Cardiac muscle cell (in vitro differentiated cells and primary cell): ENCODE results near the gene LRIG1. TPM values are rescaled to one million over a fixed set of nuclear protein-coding genes. Genes with fewer than 3 reads are reported as not detected.

ENCODE experiments used
- DNase-seq, 2 donors: peaks; one replicate each; pipeline versions ENCODE4 v3.0.0 to v3.0.0-alpha.2; 2010 to 2017; ENCODE audit warnings: low read depth in 1 of 2, low spot score in 1 of 2
- H3K27ac ChIP-seq: fragments of 200-600 bp; sonication (generic); 2 replicates; pipeline ENCODE4 v1.5.1; 2016
- H3K27me3 ChIP-seq: fragments of 200-600 bp; sonication (generic); 2 replicates; pipeline ENCODE4 v1.6.0; 2016; ENCODE audit warnings: control low read depth
- H3K36me3 ChIP-seq: fragments of 200-600 bp; sonication (generic); 2 replicates; pipeline ENCODE4 v1.5.1; 2016; ENCODE audit warnings: control low read depth
- H3K4me1 ChIP-seq: fragments of 200-600 bp; sonication (generic); 2 replicates; pipeline ENCODE4 v1.8.1; 2017; ENCODE audit warnings: low read depth, mild to moderate bottlenecking, mixed run types
- H3K4me3 ChIP-seq: fragments of 200-600 bp; sonication (generic); 2 replicates; pipeline ENCODE4 v1.5.1; 2016; ENCODE audit warnings: mild to moderate bottlenecking
- H3K9me3 ChIP-seq: fragments of 200-600 bp; sonication (generic); 2 replicates; pipeline ENCODE4 v1.5.1; 2017; ENCODE audit warnings: low read depth, mild to moderate bottlenecking, control low read depth
- CTCF ChIP-seq: IDR thresholded peaks from 2 replicates; pipeline ENCODE4 v1.5.1; 2012; ENCODE audit warnings: low read depth, mild to moderate bottlenecking, low read length
- polyA plus RNA-seq: library from polyadenylated mRNA; unstranded; fragments of >200 nt; fragmentation: Nextera tagmentation; extraction: Ambion mirVana; gene quantifications from 2 replicates; pipeline ENCODE4 v1.2.1, GENCODE V29; 2016
- total RNA-seq: library from RNA; depleted of rRNA; stranded (reverse); fragments of >200 nt; gene quantifications from 2 replicates; pipeline ENCODE4 v1.2.3, GENCODE V29; 2016

The LRIG1 gene
- total and polyA plus RNA-seq, 2 experiments from 2014 or later = 27.8 to 51.1 TPM

- Histone ChIP-seq H3K27ac (no peak overlapping the region), H3K4me1 (no peaks in the 10 kb centered on the region)
Measured at GRCh38 chr3:66432767-66433521, 67.9 kb downstream of the LRIG1 start.

GRCh38 chr3:66432041-66432766 lies 68.6 kb downstream of the LRIG1 start:
- Histone ChIP-seq H3K36me3 (no peaks in the 10 kb centered on the region), H3K4me1 (no peaks in the 10 kb centered on the region), H3K27ac (no peak overlapping the region), H3K4me3 (no peak overlapping the region), H3K9me3 (no peaks in the 10 kb centered on the region), H3K27me3 (no peaks in the 10 kb centered on the region)
- no peak for DNase-seq
- no peak for TF ChIP-seq CTCF

More at GRCh38 chr3:66432767-66433521, 67.9 kb downstream of the LRIG1 start:
- DNase-seq = no peak
- no peaks in the 10 kb centered on the region for H3K27me3 ChIP-seq
- H3K9me3 ChIP-seq = no peaks in the 10 kb centered on the region
- no peak overlapping the region for H3K4me3 ChIP-seq
- no peak for TF ChIP-seq CTCF
- H3K36me3 ChIP-seq = no peaks in the 10 kb centered on the region

- H3K27ac ChIP-seq = no peak overlapping the region
- H3K27me3 ChIP-seq = no peaks in the 10 kb centered on the region
- no peak for TF ChIP-seq CTCF
- no peak overlapping the region for H3K4me3 ChIP-seq
- H3K4me1 ChIP-seq = no peaks in the 10 kb centered on the region
- H3K36me3 ChIP-seq = no peaks in the 10 kb centered on the region
- peak in 1 of 2 donors; percentile 72 for DNase-seq
- no peaks in the 10 kb centered on the region for H3K9me3 ChIP-seq
Measured at GRCh38 chr3:66431494-66431893, 69.3 kb downstream of the LRIG1 start.

- Histone ChIP-seq H3K27me3 (no peaks in the 10 kb centered on the region), H3K4me1 (peaks cover 1% of the 10 kb centered on the region), H3K36me3 (no peaks in the 10 kb centered on the region), H3K27ac (no peak overlapping the region), H3K9me3 (no peaks in the 10 kb centered on the region), H3K4me3 (no peak overlapping the region)
- no peak for DNase-seq
- no peak for TF ChIP-seq CTCF
Measured at GRCh38 chr3:66430876-66431275, 69.9 kb downstream of the LRIG1 start.

- DNase-seq = peak in 1 of 2 donors; percentile 96
- no peak overlapping the region for H3K4me3 ChIP-seq
- no peak overlapping the region for H3K27ac ChIP-seq
- no peaks in the 10 kb centered on the region for H3K9me3 ChIP-seq
- no peaks in the 10 kb centered on the region for H3K36me3 ChIP-seq
- no peaks in the 10 kb centered on the region for H3K27me3 ChIP-seq
- TF ChIP-seq CTCF = no peak
- peaks cover 9% of the 10 kb centered on the region for H3K4me1 ChIP-seq
Measured at GRCh38 chr3:66428733-66429132, 72.1 kb downstream of the LRIG1 start.
